Right renal pelvis (tissue), 4 donors: ENCODE results near the gene QKI. TPM values are rescaled to one million over a fixed set of nuclear protein-coding genes. Genes with fewer than 3 reads are reported as not detected.
"Not testable (repeated sequence)": the region's sequence is repeated elsewhere in the genome, so short reads cannot be mapped to it uniquely, and the experiment has no call there.

Experiments
- DNase-seq, 4 donors: peaks; one replicate each; pipeline ENCODE4 v3.0.0-alpha.2; 2013; ENCODE audit warnings: low read depth in 4 of 4, low spot score in 3 of 4, missing footprints in 1 of 4
- polyA plus RNA-seq, 4 donors: library from polyadenylated mRNA; unstranded; fragments of 120-200 nt; gene quantifications; one replicate each; pipeline ENCODE4 v1.2.1, GENCODE V29; 2013; ENCODE audit not compliant: insufficient read length in 4 of 4

Gene QKI
- polyA plus RNA-seq, 4 donors = 186 to 222 (median 210) TPM

GRCh38 chr6:163413345-163414116 lies 987 bp upstream of the QKI start:
- DNase-seq = peak; percentile 82 to 92 (median 85)

- no peak for DNase-seq
Measured at GRCh38 chr6:163414946-163415619, 565 bp downstream of the QKI start.

- DNase-seq = peak in 1 of 4 donors; percentile 67
Measured at GRCh38 chr6:163415620-163416556, 1.4 kb downstream of the QKI start.

- peak in 3 of 4 donors; percentile 76 to 87 (median 82) for DNase-seq
Measured at GRCh38 chr6:163416557-163417253, 2.2 kb downstream of the QKI start.

GRCh38 chr6:163417595-163417994 lies 3.1 kb downstream of the QKI start:
- DNase-seq = no peak

- DNase-seq = no peak
Measured at GRCh38 chr6:163418311-163419029, 4.0 kb downstream of the QKI start.

- DNase-seq = no peak
Measured at GRCh38 chr6:163419413-163420288, 5.1 kb downstream of the QKI start.

GRCh38 chr6:163420289-163420614 lies 5.7 kb downstream of the QKI start:
- no peak for DNase-seq

GRCh38 chr6:163422550-163422949 lies 8.0 kb downstream of the QKI start:
- no peak for DNase-seq

GRCh38 chr6:163423696-163424095 lies 9.2 kb downstream of the QKI start:
- DNase-seq = no peak

- DNase-seq = no peak
Measured at GRCh38 chr6:163427498-163428254, 13.2 kb downstream of the QKI start.

GRCh38 chr6:163428373-163428772 lies 13.9 kb downstream of the QKI start:
- no peak for DNase-seq

GRCh38 chr6:163429858-163430448 lies 15.4 kb downstream of the QKI start:
- no peak for DNase-seq

- no peak for DNase-seq
Measured at GRCh38 chr6:163432300-163432699, 17.8 kb downstream of the QKI start.

GRCh38 chr6:163433486-163433885 lies 19.0 kb downstream of the QKI start:
- DNase-seq = not testable (repeated sequence)

GRCh38 chr6:163435023-163435422 lies 20.5 kb downstream of the QKI start:
- no peak for DNase-seq

GRCh38 chr6:163436843-163437242 lies 22.3 kb downstream of the QKI start:
- no peak for DNase-seq

GRCh38 chr6:163437466-163437865 lies 22.9 kb downstream of the QKI start:
- no peak for DNase-seq
